A549 (cell line): ENCODE results near the gene WLS. TPM values are rescaled to one million over a fixed set of nuclear protein-coding genes. Genes with fewer than 3 reads are reported as not detected.

ENCODE experiments used
- ATAC-seq, 2 experiments: fragments of 200-7000 bp in 1 of 2; fragments of >200 bp in 1 of 2; cut with Nextera tagmentation in 1 of 2; cut with Tn5 transposase in 1 of 2; 3 replicates each; pipeline versions ENCODE4 v1.8.0 to v1.9.1; 2018 to 2020; ENCODE audit warnings: mild to moderate bottlenecking in 1 of 2, moderate library complexity in 1 of 2
- CTCF ChIA-PET: fragments of 300-600 bp; sonication (Branson Sonifier 250); formaldehyde crosslinking; extraction: SDS; loops from one replicate; lab custom pipeline; 2021; ENCODE audit warnings: antibody characterized with exemption, inconsistent platforms; lab: Yijun Ruan, JAX
- POLR2A ChIA-PET: fragments of 350-600 bp; formaldehyde crosslinking; extraction: SDS; loops from one replicate; lab custom pipeline; 2021; ENCODE audit warnings: antibody characterized with exemption, inconsistent platforms; lab: Yijun Ruan, JAX
- DNase-seq, 2 experiments: peaks; one replicate each; pipeline versions ENCODE4 v3.0.0 to v3.0.0-alpha.2; 2011 to 2016; ENCODE audit warnings: low read depth in 1 of 2, low spot score in 1 of 2
- FAIRE-seq: peaks from 2 replicates; lab custom pipeline; 2011; peaks lifted over from hg19 to GRCh38; lab: Jason Lieb, UNC
- H3K27ac ChIP-seq, 2 experiments: fragments of >200 bp; sonication (Bioruptor Twin); formaldehyde crosslinking; 3 replicates each; pipeline ENCODE4 v1.5.1; 2016 to 2017
- H3K4me1 ChIP-seq: fragments of >200 bp; sonication (Bioruptor Twin); formaldehyde crosslinking; 3 replicates; pipeline ENCODE4 v1.6.1; 2016
- H3K4me2 ChIP-seq: fragments of >200 bp; sonication (Bioruptor Twin); formaldehyde crosslinking; 3 replicates; pipeline ENCODE4 v1.6.1; 2016
- H3K4me3 ChIP-seq: fragments of >200 bp; sonication (Bioruptor Twin); formaldehyde crosslinking; 3 replicates; pipeline ENCODE4 v1.5.1; 2016
- H3K9me3 ChIP-seq: fragments of >200 bp; sonication (Bioruptor Twin); formaldehyde crosslinking; 3 replicates; pipeline ENCODE4 v1.6.1; 2016
- BHLHE40 ChIP-seq: IDR thresholded peaks from 2 replicates; pipeline ENCODE4 v1.6.1; 2012; ENCODE audit warnings: low read depth, low read length, inconsistent platforms
- CEBPB ChIP-seq, 2 experiments: fragments of >200 bp in 1 of 2; sonication (Bioruptor Twin) in 1 of 2; formaldehyde crosslinking in 1 of 2; IDR thresholded peaks; 2 replicates each; pipeline ENCODE4 v1.6.1; 2012 to 2016
- CTCF ChIP-seq: fragments of >200 bp; sonication (Bioruptor Twin); formaldehyde crosslinking; IDR thresholded peaks from 3 replicates; pipeline ENCODE4 v1.5.1; 2016
- FOSB ChIP-seq: fragments of 250-450 bp; sonication (Bioruptor Pico); IDR thresholded peaks from 2 replicates; pipeline ENCODE4 v1.5.0; 2020; ENCODE audit warnings: mild to moderate bottlenecking, moderate library complexity
- FOSL2 ChIP-seq, 2 experiments: fragments of 450-650 bp in 1 of 2; fragments of >200 bp in 1 of 2; sonication (Bioruptor Twin) in 1 of 2; formaldehyde crosslinking; IDR thresholded peaks; 2 replicates each; pipeline versions ENCODE4 v1.5.0 to v1.6.1; 2016 to 2020; ENCODE audit warnings: mild to moderate bottlenecking in 1 of 2, moderate library complexity in 1 of 2
- HDAC2 ChIP-seq: fragments of 200-600 bp; sonication (generic); IDR thresholded peaks from 2 replicates; pipeline ENCODE4 v1.6.1; 2016
- HOXA7 ChIP-seq: fragments of 250-450 bp; sonication (Bioruptor Pico); IDR thresholded peaks from 2 replicates; pipeline ENCODE4 v1.5.0; 2020; ENCODE audit warnings: mild to moderate bottlenecking, moderate library complexity
- HOXB5 ChIP-seq: fragments of 250-450 bp; sonication (Bioruptor Pico); IDR thresholded peaks from 2 replicates; pipeline ENCODE4 v1.5.0; 2020; ENCODE audit warnings: mild to moderate bottlenecking, moderate library complexity
- JUN ChIP-seq, 2 experiments: fragments of >200 bp; sonication (Bioruptor Twin); formaldehyde crosslinking; IDR thresholded peaks; 2 replicates in 1 of 2; 3 replicates in 1 of 2; pipeline ENCODE4 v1.6.1; 2016 to 2017
- MAZ ChIP-seq: fragments of 150-350 bp; IDR thresholded peaks from 2 replicates; pipeline ENCODE4 v1.6.1; 2014; ENCODE audit warnings: antibody characterized with exemption, low read depth, low read length, borderline replicate concordance
- MYC ChIP-seq: IDR thresholded peaks from 2 replicates; pipeline ENCODE4 v1.6.1; 2012; ENCODE audit warnings: mild to moderate bottlenecking, inconsistent platforms, low read length, improper control_type of control experiment, borderline replicate concordance
- NFE2L2 ChIP-seq: fragments of 150-350 bp; conservative IDR thresholded peaks from 2 replicates; pipeline ENCODE4 v1.6.1; 2014; ENCODE audit warnings: low read length
- POLR2A ChIP-seq: IDR thresholded peaks from 2 replicates; pipeline ENCODE4 v1.6.1; 2012; ENCODE audit warnings: mild to moderate bottlenecking, low read length
- RCOR1 ChIP-seq: fragments of 150-350 bp; IDR thresholded peaks from 2 replicates; pipeline ENCODE4 v1.6.1; 2014; ENCODE audit warnings: antibody characterized with exemption, low read length, low read depth
- RFX5 ChIP-seq: fragments of 450-650 bp; IDR thresholded peaks from 2 replicates; pipeline ENCODE4 v1.7.1; 2014; ENCODE audit warnings: antibody characterized with exemption, mild to moderate bottlenecking, moderate library complexity
- RNF2 ChIP-seq: fragments of 200-600 bp; sonication (generic); IDR thresholded peaks from 2 replicates; pipeline ENCODE4 v1.6.1; 2016; ENCODE audit warnings: low read depth, mild to moderate bottlenecking, antibody characterized with exemption, moderate library complexity, borderline replicate concordance
- SMC3 ChIP-seq: fragments of >200 bp; sonication (Bioruptor Twin); formaldehyde crosslinking; IDR thresholded peaks from 3 replicates; pipeline ENCODE4 v1.6.1; 2018; ENCODE audit warnings: inconsistent platforms
- SREBF2 ChIP-seq: fragments of 450-650 bp; IDR thresholded peaks from 2 replicates; pipeline ENCODE4 v1.6.1; 2014; ENCODE audit warnings: mild to moderate bottlenecking, moderate library complexity
- TFCP2L1 ChIP-seq: fragments of 250-450 bp; sonication (Bioruptor Pico); IDR thresholded peaks from 2 replicates; pipeline ENCODE4 v1.5.0; 2021; ENCODE audit warnings: mild to moderate bottlenecking
- ZC3H11A ChIP-seq: fragments of 450-650 bp; IDR thresholded peaks from 2 replicates; pipeline ENCODE4 v1.6.1; 2014; ENCODE audit warnings: antibody characterized with exemption, mild to moderate bottlenecking
- WGBS: methylation state at CpG from one replicate; pipeline ENCODE4 v1.1.6; 2017; ENCODE audit errors: missing lambda C conversion rate; 5-methylcytosine and 5-hydroxymethylcytosine counted together
- polyA plus RNA-seq, 4 experiments: library from polyadenylated mRNA; depleted of rRNA in 3 of 4; stranded (reverse); fragments of >200 nt; fragmentation: RNase III in 1 of 4; extraction: RNeasy Plus Mini Kit Qiagen cat#74134 plus additional on column Dnase treatment in 1 of 4; gene quantifications; 2 replicates in 3 of 4; 3 replicates in 1 of 4; pipeline ENCODE4 v1.2.3, GENCODE V29; 2011 to 2017
- TF ChIP-seq, protein P1 (sequence below): fragments of 250-450 bp; sonication (Bioruptor Pico); IDR thresholded peaks from 2 replicates; pipeline ENCODE4 v1.5.0; 2020; ENCODE audit warnings: low read depth, mild to moderate bottlenecking, moderate library complexity
- TF ChIP-seq, protein P2 (sequence below): fragments of >200 bp; sonication (Bioruptor Twin); formaldehyde crosslinking; IDR thresholded peaks from 3 replicates; pipeline ENCODE4 v1.6.1; 2016
- TF ChIP-seq, protein P3 (sequence below): IDR thresholded peaks from 2 replicates; pipeline ENCODE4 v1.6.1; 2012
- TF ChIP-seq, protein P4 (sequence below): IDR thresholded peaks from 2 replicates; pipeline ENCODE4 v1.6.1; 2012; ENCODE audit warnings: low read depth, borderline replicate concordance

WLS gene
- polyA plus RNA-seq, 2 of the 4 experiments (the other 2 are of a cell fraction), result 6.6 to 12.1 TPM

- WGBS, result 82% methylated on average over 2 of the region's 2 CpGs
- ChIA-PET CTCF (no interaction called here), POLR2A (no interaction called here)
- TF ChIP-seq HOXB5 (CRISPR knock-in tag) (no peak), CEBPB (IDR thresholded peaks at IDR 0.05) (no peak), RCOR1 (no peak)
- no peak for ATAC-seq
- H3K4me2 ChIP-seq, result no peak overlapping the region
- FAIRE-seq, result no peak
- no peaks in the 10 kb centered on the region for H3K9me3 ChIP-seq
- DNase-seq, result no peak
- H3K4me3 ChIP-seq, result no peak overlapping the region
- no peaks in the 10 kb centered on the region for H3K4me1 ChIP-seq
- H3K27ac ChIP-seq, result no peak overlapping the region
Observed at GRCh38 chr1:68136187-68136586, 96.1 kb downstream of the WLS start.

- no peak overlapping the region for H3K4me3 ChIP-seq
- H3K9me3 ChIP-seq, result no peaks in the 10 kb centered on the region
- H3K4me1 ChIP-seq, result no peaks in the 10 kb centered on the region
- DNase-seq (no peak), FAIRE-seq (no peak), ATAC-seq (no peak)
- WGBS, result 90% methylated on average over 8 of the region's 8 CpGs
- ChIA-PET CTCF (interaction anchor here (1.0 to 1.8 kb wide), 4 partner anchors 12 to 209 kb away, joined by 3 to 5 read pairs (median 4); no protein-coding TSS in a partner anchor), POLR2A (no interaction called here)
- H3K4me2 ChIP-seq, result no peak overlapping the region
- TF ChIP-seq, protein P1, sequence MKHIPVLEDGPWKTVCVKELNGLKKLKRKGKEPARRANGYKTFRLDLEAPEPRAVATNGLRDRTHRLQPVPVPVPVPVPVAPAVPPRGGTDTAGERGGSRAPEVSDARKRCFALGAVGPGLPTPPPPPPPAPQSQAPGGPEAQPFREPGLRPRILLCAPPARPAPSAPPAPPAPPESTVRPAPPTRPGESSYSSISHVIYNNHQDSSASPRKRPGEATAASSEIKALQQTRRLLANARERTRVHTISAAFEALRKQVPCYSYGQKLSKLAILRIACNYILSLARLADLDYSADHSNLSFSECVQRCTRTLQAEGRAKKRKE (CRISPR knock-in tag), result no peak
- TF ChIP-seq, protein P2, sequence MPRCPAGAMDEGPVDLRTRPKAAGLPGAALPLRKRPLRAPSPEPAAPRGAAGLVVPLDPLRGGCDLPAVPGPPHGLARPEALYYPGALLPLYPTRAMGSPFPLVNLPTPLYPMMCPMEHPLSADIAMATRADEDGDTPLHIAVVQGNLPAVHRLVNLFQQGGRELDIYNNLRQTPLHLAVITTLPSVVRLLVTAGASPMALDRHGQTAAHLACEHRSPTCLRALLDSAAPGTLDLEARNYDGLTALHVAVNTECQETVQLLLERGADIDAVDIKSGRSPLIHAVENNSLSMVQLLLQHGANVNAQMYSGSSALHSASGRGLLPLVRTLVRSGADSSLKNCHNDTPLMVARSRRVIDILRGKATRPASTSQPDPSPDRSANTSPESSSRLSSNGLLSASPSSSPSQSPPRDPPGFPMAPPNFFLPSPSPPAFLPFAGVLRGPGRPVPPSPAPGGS, result no peak
- TF ChIP-seq RFX5 (no peak), SREBF2 (no peak), MYC (no peak), MAZ (no peak), FOSL2 (IDR thresholded peaks at IDR 0.05) (no peak), FOSL2 (CRISPR knock-in tag; IDR thresholded peaks at IDR 0.05) (no peak), HOXA7 (CRISPR knock-in tag) (no peak), JUN (IDR thresholded peaks at IDR 0.05) (no peak), HDAC2 (no peak), BHLHE40 (no peak)
- TF ChIP-seq, protein P3, sequence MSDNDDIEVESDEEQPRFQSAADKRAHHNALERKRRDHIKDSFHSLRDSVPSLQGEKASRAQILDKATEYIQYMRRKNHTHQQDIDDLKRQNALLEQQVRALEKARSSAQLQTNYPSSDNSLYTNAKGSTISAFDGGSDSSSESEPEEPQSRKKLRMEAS, result no peak
- H3K27ac ChIP-seq, result no peak overlapping the region
Observed at GRCh38 chr1:68132426-68133130, 99.7 kb downstream of the WLS start.

GRCh38 chr1:68131261-68131660, 101.1 kb downstream of the WLS start:
- no peak for FAIRE-seq
- 67% methylated on average over 1 of the region's 3 CpGs for WGBS
- CTCF ChIA-PET, result interaction anchor here (1.8 to 3.6 kb wide), 2 partner anchors 11 to 190 kb away, joined by 5 to 14 read pairs; no protein-coding TSS in a partner anchor

More at GRCh38 chr1:68131261-68131660, 101.1 kb downstream of the WLS start:
- no peak for DNase-seq
- Histone ChIP-seq H3K4me1 (no peaks in the 10 kb centered on the region), H3K9me3 (no peaks in the 10 kb centered on the region)
- TF ChIP-seq FOSB (CRISPR knock-in tag), result no peak
- TF ChIP-seq SMC3, result no peak
- TF ChIP-seq SREBF2, result no peak
- no peak for TF ChIP-seq ZC3H11A
- TF ChIP-seq POLR2A, result no peak
- no peak for TF ChIP-seq CTCF
- TF ChIP-seq RFX5, result no peak
- TF ChIP-seq, protein P4, sequence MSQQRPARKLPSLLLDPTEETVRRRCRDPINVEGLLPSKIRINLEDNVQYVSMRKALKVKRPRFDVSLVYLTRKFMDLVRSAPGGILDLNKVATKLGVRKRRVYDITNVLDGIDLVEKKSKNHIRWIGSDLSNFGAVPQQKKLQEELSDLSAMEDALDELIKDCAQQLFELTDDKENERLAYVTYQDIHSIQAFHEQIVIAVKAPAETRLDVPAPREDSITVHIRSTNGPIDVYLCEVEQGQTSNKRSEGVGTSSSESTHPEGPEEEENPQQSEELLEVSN, result no peak
- TF ChIP-seq NFE2L2, result no peak
- no peak for TF ChIP-seq RNF2
- TF ChIP-seq TFCP2L1 (CRISPR knock-in tag), result no peak
- TF ChIP-seq, all 56 proteins: peak for 0
- no peak overlapping the region for H3K4me2 ChIP-seq
- no peak overlapping the region for H3K27ac ChIP-seq
- H3K4me3 ChIP-seq, result no peak overlapping the region
- no peak for ATAC-seq
- POLR2A ChIA-PET, result no interaction called here
